Inflammatory macrophage treated with lipopolysaccharide for 4 hours (primary cell): Measurements from ENCODE around the gene BHLHE40.
"Not testable (repeated sequence)": the region's sequence is repeated elsewhere in the genome, so short reads cannot be mapped to it uniquely, and the experiment has no call there.

Source experiments
- DNase-seq: peaks from one replicate; pipeline ENCODE4 v3.0.0-alpha.2; 2020

Gene BHLHE40

DNA sequence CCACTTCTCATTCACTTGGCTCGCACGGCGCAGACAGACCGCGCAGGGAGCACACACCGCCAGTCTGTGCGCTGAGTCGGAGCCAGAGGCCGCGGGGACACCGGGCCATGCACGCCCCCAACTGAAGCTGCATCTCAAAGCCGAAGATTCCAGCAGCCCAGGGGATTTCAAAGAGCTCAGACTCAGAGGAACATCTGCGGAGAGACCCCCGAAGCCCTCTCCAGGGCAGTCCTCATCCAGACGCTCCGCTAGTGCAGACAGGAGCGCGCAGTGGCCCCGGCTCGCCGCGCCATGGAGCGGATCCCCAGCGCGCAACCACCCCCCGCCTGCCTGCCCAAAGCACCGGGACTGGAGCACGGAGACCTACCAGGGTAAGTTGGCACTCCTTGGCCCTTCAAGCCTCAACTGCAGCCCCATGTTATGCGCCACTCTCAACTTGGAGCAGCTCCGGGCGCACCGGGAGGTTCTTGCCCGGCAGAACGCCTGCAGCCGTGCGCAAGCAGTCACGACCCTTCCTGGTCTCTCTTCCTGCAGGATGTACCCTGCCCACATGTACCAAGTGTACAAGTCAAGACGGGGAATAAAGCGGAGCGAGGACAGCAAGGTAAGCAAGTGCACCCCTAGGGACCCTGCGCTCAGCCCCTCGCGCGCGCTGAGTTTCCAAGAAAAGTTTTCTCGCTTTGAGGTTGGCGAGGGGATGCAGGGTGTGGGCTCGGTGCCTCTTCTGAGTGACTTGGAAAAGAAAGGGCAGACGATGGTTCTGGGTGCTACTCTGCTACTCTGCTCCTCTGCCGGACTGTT, at the start of gene BHLHE40:
Gene BHLHE40 (plus strand): TSS at position 10 of the 801 bp plus-strand sequence. CDS start 282 bp downstream, at position 292.
- no peak for DNase-seq

DNA sequence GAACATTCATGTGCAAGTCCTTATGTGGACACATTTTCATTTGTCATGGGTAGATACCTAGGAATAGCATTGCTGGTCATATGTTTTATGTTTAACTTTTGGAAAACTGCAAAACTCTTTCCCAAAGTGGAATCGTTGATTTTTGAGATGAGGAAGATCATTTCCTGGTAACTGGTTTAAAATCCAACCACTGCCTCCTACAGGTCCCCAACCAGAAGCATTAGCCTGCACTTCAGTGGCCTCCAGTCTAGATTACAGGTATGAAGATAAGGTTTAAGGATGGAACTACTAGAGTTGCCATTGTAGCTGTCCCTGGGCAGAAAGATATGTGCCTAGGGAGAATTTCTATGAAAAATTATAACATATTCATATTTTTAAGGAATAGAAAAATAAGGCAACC, 48.7 kb upstream of the BHLHE40 start:
- no peak for DNase-seq

DNA sequence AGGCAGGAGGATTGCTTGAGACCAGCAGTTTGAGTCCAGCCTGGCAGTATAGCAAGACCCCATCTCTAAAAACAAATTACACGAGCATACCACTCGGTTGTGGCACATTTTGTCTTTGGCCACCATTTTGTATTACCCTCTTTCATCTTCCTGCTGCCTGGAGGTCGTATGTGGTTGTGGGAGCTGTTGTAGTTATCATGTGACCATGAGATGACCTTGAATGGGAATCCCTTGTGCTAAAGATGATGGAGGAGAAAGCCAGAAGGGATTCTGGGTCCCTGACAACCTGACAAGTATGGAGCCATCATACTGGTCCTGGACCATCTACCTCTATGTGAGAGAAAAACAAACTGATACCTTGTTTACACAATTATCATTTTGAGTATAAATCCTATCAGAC, 45.2 kb upstream of the BHLHE40 start:
- no peak for DNase-seq

DNA sequence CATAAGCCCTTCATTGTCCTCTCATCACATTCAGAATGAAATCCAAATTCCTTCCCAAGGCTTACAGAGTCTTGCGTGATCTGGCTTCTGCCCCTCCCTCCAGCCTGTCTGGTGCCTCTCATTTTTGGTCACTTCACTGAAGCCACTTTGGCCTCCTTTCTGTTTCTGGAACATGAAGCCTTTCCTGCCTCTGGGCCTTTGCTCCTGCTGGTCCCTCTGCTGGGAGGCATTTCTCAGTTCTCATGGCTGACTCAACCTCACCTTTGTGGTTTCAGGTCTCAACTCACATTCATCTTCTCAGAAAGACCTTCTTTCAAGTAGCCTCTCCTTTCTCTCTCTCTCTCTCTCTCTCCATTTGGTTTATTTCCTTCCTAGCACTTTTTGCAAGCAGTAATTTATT, 43.9 kb upstream of the BHLHE40 start:
- DNase-seq, result no peak

DNA sequence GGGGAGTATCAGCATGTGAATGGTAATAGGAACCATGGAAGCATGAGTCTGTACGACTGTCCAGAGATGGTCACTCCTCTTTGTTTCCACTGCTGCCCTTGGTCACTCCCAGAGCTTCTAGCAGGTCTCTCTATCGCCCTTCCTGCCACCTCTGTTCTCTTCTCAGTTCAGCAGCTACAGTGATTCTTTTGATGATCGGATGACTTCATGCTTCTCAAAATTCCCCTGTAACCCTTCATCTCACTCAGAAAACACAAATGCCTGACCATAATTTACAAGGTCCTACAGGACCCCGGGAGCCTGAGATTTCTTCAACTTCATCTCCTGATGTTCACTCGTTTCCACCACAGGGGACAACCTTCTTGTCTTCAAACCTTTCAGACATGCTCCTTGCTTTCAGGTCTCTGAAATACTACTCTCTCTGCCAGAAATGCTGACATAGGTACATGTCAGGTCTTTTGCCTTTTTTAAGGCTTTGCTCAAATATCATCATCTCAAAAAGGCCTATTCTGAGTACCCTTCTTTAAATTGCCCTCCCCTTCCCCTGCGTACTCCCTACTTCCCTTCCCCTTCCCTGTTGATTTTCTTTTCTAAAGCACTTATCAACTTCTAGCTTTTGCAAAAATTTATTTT, 42.1 kb upstream of the BHLHE40 start:
- no peak for DNase-seq

DNA sequence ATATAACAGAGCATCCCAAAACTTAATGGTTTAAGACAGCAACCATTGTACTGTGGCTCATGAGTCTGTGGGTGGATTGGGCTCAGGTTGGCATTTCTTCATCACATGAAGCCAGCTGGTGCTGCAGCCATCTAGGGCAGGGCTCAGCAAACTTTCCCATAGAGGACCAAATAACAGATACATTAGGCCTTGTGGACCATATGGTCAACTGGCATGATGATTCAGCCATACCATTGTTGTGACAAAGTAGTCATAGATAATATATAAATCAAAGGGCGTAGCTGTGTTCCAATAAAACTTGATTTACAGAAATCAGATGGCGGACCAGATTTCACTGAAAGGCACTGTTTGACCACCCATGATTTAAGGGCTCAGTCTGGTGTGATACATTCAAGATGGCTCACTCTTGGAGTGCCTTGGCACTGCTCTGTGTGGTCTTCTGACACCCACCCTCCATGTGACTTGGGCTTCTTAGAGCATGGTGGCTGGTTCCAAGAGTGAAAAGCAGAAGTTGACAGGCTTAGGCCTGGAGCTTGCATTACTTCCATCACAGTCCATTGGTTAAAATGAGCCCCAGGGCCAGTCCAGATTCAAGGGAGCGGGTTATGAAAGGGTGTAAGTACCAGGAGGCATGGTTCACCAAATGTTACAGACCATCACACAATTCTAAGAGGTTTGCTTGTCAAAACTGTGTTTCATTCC, 40.8 kb upstream of the BHLHE40 start:
- no peak for DNase-seq

DNA sequence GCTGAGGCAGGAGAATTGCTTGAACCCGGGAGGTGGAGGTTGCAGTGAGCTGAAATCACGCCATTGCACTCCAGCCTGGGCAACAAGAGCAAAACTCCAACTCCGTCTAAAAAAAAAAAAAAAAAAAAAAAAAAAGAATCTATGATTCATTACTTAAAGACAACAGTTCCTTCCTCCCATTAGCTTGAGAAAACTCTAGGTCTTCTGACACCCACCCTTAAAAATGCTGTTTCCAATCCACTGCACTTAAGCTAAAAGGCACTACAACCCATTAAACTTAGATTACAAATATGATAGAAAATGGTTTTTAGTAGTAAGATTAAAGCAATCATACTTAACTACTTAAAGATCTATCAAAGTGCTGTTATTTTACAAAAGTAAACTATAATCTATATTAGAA, 40.0 kb upstream of the BHLHE40 start:
- peak; percentile 6 for DNase-seq

DNA sequence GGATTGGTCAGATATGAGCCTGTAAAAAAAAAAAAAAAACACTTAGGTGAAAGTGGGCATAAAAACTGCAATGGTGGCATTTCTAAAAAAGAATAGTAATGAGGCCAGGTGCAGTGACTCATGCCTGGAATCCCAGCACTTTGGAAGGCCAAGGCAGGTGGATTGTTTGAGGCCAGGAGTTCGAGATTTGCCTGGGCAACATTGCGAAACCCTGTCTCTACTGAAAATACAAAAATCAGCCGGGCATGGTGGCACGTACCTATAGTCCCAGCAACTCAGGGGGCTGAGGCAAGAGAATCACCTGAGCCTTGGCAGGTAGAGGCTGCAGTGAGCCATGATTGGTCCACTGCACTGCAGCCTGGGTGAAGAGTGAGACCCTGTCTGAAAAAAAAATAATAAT, 38.3 kb upstream of the BHLHE40 start:
- no peak for DNase-seq

DNA sequence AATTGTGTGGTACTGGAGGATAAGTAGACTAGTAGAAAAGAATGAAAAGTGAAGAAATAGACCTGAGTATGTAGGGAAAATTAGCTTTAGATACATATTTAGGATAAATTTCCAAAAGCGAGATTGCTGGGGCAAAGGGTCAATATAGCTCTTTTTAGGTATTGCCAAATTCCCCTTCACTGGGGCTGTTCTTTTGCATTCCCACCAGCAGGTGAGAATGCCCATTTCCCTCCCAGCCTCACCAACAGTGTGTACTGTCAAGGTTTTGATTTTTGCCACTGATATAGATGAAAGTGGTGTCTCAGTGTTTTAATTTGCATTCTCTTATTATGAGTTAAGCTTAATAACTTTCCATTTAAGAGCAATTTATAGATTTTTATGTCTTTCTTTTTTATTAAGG, 35.7 kb upstream of the BHLHE40 start:
- no peak for DNase-seq

DNA sequence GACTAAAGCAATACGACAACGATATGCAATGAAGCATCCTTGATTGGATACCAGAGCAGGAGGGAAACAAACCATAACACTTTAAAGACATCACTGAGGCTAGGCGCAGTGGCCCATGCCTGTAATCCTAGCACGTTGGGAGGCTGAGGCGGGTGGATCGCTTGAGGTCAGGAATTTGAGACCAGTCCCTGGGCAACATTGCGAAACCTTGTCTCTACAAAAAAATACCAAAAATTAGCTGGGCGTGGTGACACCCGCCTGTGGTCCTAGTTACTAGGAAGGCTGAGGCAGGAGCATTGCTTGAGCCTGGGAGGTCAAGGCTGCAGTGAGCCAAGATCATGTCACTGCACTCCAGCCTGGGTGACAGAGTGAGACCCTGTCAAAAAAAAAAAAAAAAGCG, 33.9 kb upstream of the BHLHE40 start:
- DNase-seq, result no peak

DNA sequence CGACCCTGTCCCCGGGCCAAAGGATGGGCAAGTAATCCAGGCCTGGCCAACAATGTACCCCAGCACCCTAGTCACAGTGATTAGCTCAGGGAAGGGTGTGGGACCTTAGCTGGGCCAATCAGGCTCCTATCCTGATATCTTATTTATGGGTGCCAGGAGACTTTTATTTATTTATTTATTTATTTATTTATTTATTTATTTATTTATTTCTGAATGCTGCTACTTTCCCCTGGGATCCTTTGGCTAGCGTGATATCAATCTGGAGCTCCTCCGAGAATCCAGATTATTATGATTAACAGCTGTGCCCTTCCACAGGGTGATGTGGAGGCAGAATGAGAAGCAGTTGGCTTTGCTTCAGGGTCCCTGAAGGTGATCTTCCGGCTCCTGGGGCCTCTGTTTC, 32.2 kb upstream of the BHLHE40 start:
- no peak for DNase-seq

DNA sequence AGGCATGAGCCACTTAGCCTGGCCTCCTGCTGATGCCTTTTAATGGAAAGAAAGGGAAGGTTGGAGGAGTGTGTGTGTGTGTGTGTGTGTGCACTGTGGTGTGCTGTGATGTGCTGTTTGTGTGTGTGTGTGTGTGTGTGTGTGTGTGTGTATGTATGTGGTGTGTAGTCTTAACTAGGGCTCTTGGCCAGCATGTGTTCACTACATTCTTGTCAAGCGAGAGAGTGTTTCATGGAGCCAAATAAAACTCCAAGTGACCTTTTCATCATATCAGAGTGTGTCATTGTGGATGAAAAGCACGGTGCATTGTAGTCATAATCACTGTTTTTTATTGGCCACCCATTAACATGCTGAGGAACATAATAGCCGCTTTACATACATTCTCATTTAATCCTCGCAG, 30.8 kb upstream of the BHLHE40 start:
- no peak for DNase-seq

DNA sequence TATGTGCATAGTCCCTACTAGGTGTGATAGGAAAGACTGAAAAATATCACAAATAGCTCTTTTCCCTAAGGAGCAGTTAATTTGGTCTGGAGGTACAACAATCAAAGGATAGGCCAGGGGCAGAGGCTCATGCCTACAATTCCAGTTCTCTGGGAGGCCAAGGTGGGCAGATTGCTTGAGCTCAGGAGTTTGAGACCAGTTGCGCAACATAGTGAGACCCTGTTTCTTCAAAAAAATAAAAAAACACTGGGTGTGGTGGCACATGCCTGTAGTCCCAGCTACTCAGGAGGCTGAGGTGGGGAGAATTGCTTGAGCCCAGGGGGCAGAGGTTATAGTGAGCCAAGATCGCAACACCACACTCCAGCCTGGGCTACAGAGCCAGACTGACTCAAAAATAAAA, 30.2 kb upstream of the BHLHE40 start:
- no peak for DNase-seq

DNA sequence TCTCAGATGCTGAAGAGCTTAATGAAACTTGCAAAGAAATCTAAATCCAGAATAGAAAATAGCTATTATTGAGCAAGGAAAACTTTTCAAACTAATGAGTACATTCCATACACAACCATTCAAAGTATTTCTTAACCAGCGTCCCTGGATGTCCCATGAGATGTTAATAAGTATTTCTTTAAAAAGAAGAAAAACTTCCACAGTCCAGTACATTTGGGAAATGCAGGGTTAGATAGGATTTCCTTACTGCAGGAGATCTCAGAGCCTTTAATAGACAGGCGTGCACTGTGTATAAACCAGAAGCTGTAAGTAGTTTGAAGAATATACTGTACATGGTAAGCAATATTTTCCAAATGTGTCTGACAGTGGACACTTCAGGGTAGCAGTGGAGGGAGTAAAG, 29.6 kb upstream of the BHLHE40 start:
- no peak for DNase-seq

DNA sequence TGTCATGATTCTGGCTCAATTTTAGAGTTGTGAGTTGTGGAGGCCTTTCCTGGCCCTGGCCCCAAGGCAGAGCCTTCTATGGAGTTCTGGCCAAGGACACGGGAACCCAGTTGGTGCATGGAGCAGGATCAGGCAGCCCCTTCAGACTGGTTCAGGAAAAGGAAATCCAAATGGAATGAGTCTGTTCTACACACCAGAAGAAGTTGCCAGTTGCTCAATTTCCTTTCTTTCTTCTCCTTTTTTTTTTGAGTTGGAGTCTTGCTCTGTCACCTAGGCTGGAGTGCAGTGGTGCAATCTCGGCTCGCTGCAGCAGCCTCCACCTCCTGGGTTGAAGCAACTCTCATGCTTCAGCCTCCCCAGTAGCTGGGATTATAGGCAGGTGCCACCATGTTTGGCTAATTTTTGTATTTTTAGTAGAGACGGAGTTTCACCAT, 28.9 kb upstream of the BHLHE40 start:
- DNase-seq, result peak; percentile 62

DNA sequence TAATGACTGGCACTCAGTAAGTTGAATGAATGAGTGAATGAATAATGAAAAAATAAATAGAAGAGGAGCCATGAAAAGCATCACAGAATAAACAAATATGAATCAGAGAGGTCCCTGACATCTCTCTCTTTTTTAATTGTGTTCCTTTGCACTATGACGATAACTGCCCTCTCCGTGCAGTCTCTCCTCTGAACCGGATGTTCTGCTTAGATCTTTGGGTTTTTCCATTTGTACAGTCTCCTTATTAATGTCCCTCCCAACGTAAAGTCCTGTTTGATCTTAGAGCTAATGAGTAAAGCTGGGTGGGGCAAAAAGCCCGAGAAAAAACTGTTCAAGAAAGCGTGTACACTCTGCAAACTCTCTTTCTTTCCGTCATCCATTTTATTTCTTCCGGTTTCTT, 28.3 kb upstream of the BHLHE40 start:
- DNase-seq, result no peak

DNA sequence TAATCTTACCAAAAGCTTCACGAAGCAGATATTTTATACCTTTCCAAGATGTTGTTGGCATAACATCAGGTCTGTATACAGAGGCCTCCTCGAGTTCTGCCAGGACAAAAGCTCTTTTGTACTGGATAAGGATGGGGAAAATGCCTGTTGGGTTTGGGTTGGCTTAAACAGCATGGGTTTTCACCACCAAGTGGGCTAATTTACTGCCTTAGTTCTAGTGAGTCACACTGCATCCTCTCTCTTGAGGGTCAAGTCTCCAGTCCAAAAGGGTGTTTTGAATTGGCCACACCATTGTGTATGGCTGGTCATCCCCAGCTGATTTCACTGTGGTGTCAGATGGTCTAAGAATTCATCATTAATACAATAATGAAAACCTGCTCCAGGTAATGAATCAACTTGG, 26.1 kb upstream of the BHLHE40 start:
- DNase-seq, result no peak

DNA sequence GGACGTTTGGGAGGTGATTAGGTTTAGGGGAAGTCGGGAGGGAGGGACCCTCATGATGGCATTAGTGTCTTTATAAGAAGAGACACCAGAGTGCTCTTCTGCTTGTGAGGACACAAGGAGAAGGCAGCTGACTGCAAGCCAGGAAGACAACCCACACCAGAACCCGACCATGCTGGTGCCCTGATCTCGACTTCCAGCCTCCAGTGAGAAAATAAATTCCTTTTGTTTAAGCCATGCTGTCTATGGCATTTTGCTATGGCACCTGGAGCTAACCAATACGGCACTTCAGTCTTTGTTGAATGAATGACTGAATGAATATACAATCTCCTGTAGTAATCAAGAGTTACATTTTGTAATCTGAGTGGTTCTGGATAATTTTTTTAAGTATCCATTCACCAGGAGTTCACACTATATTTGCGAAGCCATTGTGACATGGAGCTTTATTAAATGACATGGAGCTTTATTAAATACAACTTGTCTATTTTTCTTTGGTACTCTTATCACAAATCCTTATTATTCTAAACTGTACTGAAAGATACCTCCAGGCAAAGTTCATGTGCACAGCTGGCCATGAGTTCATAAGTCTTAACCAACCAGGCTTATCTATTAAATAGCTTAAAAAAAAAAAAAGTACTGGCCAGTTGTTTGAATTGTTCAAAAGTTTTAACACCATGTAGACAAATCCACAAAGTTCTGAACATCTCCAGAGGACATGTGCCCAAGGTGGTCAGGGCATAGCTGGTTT, 24.8 kb upstream of the BHLHE40 start:
- no peak for DNase-seq

DNA sequence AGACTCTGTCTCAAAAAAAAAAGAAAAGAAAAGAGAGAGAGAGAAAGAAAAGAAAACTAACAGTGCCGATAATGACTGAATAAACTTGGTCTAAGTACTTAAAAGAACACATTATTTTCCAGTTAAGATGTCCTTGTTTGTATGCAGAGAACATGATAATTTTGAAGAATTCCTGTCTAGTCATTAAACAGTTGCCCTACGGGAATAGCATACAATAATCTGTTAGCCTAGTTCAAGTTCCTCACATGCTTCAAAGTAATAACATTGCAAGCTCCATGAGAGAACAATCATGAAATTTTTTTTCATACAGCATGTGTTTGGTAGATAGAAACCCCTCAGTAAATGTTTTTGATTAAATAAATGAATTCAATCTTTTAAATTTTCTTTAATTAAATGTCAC, 23.1 kb upstream of the BHLHE40 start:
- no peak for DNase-seq

DNA sequence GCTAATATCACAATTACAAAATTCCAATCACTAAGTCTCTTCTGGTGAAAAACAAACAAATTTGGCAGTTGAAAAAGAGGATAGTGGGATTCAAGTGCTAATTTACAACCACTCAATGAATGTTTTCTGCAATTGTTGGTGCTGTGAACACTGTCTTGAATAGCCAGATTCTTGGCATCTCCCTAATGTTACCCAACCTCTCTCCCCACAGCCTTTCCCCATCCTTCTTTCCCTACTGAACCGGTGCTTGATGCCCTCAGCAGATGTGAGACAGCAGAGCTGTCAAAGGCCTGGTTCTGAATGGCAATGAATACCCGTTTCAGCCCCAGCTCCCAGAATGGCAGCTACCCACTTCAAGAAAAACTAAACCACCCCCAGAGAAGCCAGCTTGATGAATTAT, 22.5 kb upstream of the BHLHE40 start:
- no peak for DNase-seq

DNA sequence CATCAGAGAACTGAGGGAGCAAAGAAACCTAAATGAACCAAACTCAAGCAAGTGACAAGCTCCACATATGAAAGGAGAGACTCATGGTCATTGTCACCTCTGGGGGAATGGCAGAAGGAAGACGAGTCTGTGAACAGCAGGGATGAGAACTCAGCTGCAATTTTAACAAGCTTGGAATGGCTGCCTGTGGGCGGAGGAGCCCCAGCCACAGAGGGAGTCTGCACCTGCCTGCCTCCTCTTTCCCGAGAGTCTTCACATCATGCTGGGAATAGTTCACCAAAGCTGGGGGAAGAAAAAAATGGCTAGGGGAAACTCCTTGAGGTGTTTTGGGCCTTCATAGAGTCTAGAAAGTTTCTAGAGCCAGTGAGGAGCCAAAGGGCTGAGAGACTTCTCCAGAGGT, 21.3 kb upstream of the BHLHE40 start:
- no peak for DNase-seq

DNA sequence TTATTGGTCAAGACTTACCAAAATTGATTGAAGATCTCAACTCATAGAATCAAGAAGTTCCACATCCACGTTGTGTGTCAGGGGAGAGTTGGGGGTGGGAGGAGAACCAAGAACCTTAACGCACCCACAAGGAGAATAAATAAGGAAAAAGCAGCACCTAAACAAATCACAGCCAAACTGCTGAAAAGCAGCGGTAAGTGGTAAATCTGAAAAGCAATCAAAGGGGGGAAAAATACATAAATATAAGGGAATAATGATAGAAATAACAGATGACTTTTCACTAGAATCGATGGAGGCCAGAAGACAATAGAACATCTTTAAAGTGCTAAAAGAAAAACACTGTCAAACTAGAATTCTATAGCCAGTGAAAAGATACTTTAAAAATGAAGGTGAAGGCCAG, 20.1 kb upstream of the BHLHE40 start:
- DNase-seq, result no peak

DNA sequence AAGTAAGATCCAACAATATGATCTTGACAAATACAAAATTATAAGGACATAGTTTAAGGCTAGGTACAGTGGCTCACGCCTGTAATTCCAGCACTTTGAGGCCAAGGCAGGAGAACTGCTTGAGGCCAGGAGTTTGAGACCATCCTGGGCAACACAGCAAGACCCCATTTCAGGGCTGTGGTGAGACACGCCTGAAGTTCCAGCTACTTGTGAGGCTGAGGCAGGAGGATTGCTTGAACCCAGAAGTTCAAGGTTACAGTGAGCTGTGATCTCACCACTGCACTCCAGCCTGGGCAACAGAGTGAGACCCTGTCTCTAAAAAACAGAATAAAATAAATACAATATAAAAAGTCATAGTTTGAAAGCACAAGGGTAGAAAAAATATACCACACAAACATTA, 17.4 kb upstream of the BHLHE40 start:
- not testable (repeated sequence) for DNase-seq
